Trophoblast cell (in vitro differentiated cells and primary cell): ENCODE results near the gene TRIM7.

Experiments
- DNase-seq, 2 donors: peaks; one replicate each; pipeline ENCODE4 v3.0.0-alpha.2; 2016
- H2AFZ ChIP-seq: 2 replicates; pipeline ENCODE4 v1.6.1; 2013; ENCODE audit warnings: low read length, moderate library complexity, mild to moderate bottlenecking; ENCODE audit not compliant: insufficient read depth, poor library complexity
- H2AK5ac ChIP-seq: 2 replicates; pipeline ENCODE4 v1.6.1; 2013; ENCODE audit warnings: mild to moderate bottlenecking, low read length
- H2BK120ac ChIP-seq: 2 replicates; pipeline ENCODE4 v1.6.1; 2013; ENCODE audit warnings: low read length, mild to moderate bottlenecking, moderate library complexity; ENCODE audit not compliant: insufficient read depth, poor library complexity
- H2BK12ac ChIP-seq: 2 replicates; pipeline ENCODE4 v1.6.1; 2013; ENCODE audit warnings: mild to moderate bottlenecking, low read length, moderate library complexity
- H2BK5ac ChIP-seq: 2 replicates; pipeline ENCODE4 v1.6.1; 2013; ENCODE audit warnings: low read length, low read depth, moderate library complexity, mild to moderate bottlenecking; ENCODE audit not compliant: poor library complexity
- H3K14ac ChIP-seq: 2 replicates; pipeline ENCODE4 v1.6.1; 2013; ENCODE audit warnings: mild to moderate bottlenecking, low read length
- H3K18ac ChIP-seq: 2 replicates; pipeline ENCODE4 v1.6.1; 2013; ENCODE audit warnings: mild to moderate bottlenecking, low read length
- H3K23ac ChIP-seq: 2 replicates; pipeline ENCODE4 v1.6.1; 2013; ENCODE audit warnings: low read length
- H3K27ac ChIP-seq: 2 replicates; pipeline ENCODE4 v1.5.1; 2013; ENCODE audit warnings: low read depth, mild to moderate bottlenecking, inconsistent platforms, low read length, moderate library complexity
- H3K27me3 ChIP-seq: 2 replicates; pipeline ENCODE4 v1.6.1; 2013; ENCODE audit warnings: inconsistent platforms, mild to moderate bottlenecking, low read length, moderate library complexity; ENCODE audit not compliant: insufficient read depth
- H3K36me3 ChIP-seq, 2 experiments: 1 replicate in 1 of 2; 2 replicates in 1 of 2; pipeline ENCODE4 v1.6.1; 2013; ENCODE audit warnings: low read length in 2 of 2, mild to moderate bottlenecking in 2 of 2, moderate library complexity in 1 of 2; ENCODE audit not compliant: insufficient read depth in 2 of 2, control insufficient read depth in 1 of 2
- H3K4ac ChIP-seq: 2 replicates; pipeline ENCODE4 v1.6.1; 2013; ENCODE audit warnings: low read depth, mild to moderate bottlenecking, low read length, moderate library complexity
- H3K4me1 ChIP-seq, 2 experiments: 1 replicate in 1 of 2; 2 replicates in 1 of 2; pipeline ENCODE4 v1.6.1; 2013; ENCODE audit warnings: low read length in 2 of 2, mild to moderate bottlenecking in 2 of 2, moderate library complexity in 1 of 2; ENCODE audit not compliant: insufficient read depth in 2 of 2, control insufficient read depth in 1 of 2
- H3K4me2 ChIP-seq: 2 replicates; pipeline ENCODE4 v1.6.1; 2013; ENCODE audit warnings: inconsistent platforms, mild to moderate bottlenecking, low read length, moderate library complexity
- H3K4me3 ChIP-seq: 2 replicates; pipeline ENCODE4 v1.5.1; 2013; ENCODE audit warnings: mild to moderate bottlenecking, low read depth, low read length, inconsistent platforms
- H3K79me1 ChIP-seq: one replicate; pipeline ENCODE4 v1.6.1; 2013; ENCODE audit warnings: low read length
- H3K79me2 ChIP-seq: 2 replicates; pipeline ENCODE4 v1.6.1; 2013; ENCODE audit warnings: low read length, mild to moderate bottlenecking; ENCODE audit not compliant: control insufficient read depth, insufficient read depth, poor library complexity
- H3K9ac ChIP-seq: 2 replicates; pipeline ENCODE4 v1.6.1; 2013; ENCODE audit warnings: mild to moderate bottlenecking, low read length
- H3K9me3 ChIP-seq: 2 replicates; pipeline ENCODE4 v1.6.1; 2013; ENCODE audit warnings: low read depth, mild to moderate bottlenecking, control low read depth, inconsistent platforms, low read length; ENCODE audit not compliant: insufficient read depth
- H4K12ac ChIP-seq: 2 replicates; pipeline ENCODE4 v1.6.1; 2013; ENCODE audit warnings: low read depth, mild to moderate bottlenecking, low read length, moderate library complexity
- H4K8ac ChIP-seq: 2 replicates; pipeline ENCODE4 v1.6.1; 2013; ENCODE audit warnings: low read depth, mild to moderate bottlenecking, low read length, moderate library complexity
- H4K91ac ChIP-seq: one replicate; pipeline ENCODE4 v1.6.1; 2013; ENCODE audit warnings: low read depth, mild to moderate bottlenecking, low read length, moderate library complexity
- WGBS: extraction: QIAGEN DNeasy Blood & Tissue Kit; methylation state at CpG from one replicate; pipeline ENCODE4 v1.1.7; 2013; ENCODE audit warnings: missing lambda C conversion rate; ENCODE audit not compliant: insufficient read length, insufficient coverage; ENCODE audit errors: extremely low coverage; 5-methylcytosine and 5-hydroxymethylcytosine counted together

Gene TRIM7

DNA sequence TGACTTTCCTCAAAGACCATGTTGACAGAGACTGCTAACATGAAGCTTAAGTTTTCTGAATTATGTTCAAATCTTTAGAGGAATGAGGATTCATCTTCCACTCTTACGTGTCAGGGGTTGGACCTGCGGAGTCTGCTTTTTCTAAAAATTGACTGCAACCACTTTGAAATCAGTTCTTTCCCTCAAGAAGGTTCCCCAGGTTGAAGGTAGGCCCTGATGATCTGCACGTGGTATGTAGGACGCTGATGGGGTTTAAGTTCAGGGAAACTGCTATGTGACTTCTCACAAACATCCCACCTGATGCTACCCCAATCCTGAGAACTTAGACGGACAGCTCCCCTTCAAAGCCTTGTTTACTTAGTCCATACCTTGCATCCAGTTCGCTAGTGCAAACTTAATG lies 31.5 kb upstream of the TRIM7 start:
- no peak for DNase-seq
- WGBS = no CpG with 5 or more reads among the region's 6 CpGs
- Histone ChIP-seq H3K23ac (no peak overlapping the region), H3K9ac (no peak overlapping the region), H4K12ac (no peak overlapping the region), H3K79me2 (peaks cover 1% of the 10 kb centered on the region), H3K4me2 (no peak overlapping the region), H3K27ac (no peak overlapping the region), H3K14ac (no peak overlapping the region), H3K9me3 (no peaks in the 10 kb centered on the region), H3K18ac (no peak overlapping the region), H2BK120ac (no peak overlapping the region), H3K4me1 (no peaks in the 10 kb centered on the region), H3K4me3 (no peak overlapping the region), H4K8ac (no peak overlapping the region), H3K27me3 (no peaks in the 10 kb centered on the region), H2AK5ac (no peak overlapping the region), H2BK5ac (no peak overlapping the region), H3K36me3 (peaks cover 69 to 88% of the 10 kb centered on the region in 2 experiments), H2BK12ac (no peak overlapping the region), H4K91ac (no peak overlapping the region), H2AFZ (no peak overlapping the region), H3K4ac (no peak overlapping the region), H3K79me1 (no peaks in the 10 kb centered on the region)

- H3K4me1 ChIP-seq = no peaks in the 10 kb centered on the region
- H2BK120ac ChIP-seq = no peak overlapping the region
- no peak overlapping the region for H3K23ac ChIP-seq
- no peak overlapping the region for H4K8ac ChIP-seq
- no peak overlapping the region for H3K18ac ChIP-seq
- H3K27ac ChIP-seq = no peak overlapping the region
- peaks cover 68 to 88% of the 10 kb centered on the region in 2 experiments for H3K36me3 ChIP-seq
- H2AK5ac ChIP-seq = no peak overlapping the region
- no peak overlapping the region for H3K4ac ChIP-seq
- no peak for DNase-seq
- no peak overlapping the region for H2AFZ ChIP-seq
- H3K4me2 ChIP-seq = no peak overlapping the region
- no peak overlapping the region for H2BK12ac ChIP-seq
- H3K27me3 ChIP-seq = no peaks in the 10 kb centered on the region
- H4K91ac ChIP-seq = no peak overlapping the region
- no peaks in the 10 kb centered on the region for H3K79me2 ChIP-seq
- no peaks in the 10 kb centered on the region for H3K79me1 ChIP-seq
- H3K9ac ChIP-seq = no peak overlapping the region
- no peaks in the 10 kb centered on the region for H3K9me3 ChIP-seq
- no CpG with 5 or more reads among the region's 5 CpGs for WGBS
- no peak overlapping the region for H3K4me3 ChIP-seq
- no peak overlapping the region for H2BK5ac ChIP-seq
- H4K12ac ChIP-seq = no peak overlapping the region
- no peak overlapping the region for H3K14ac ChIP-seq
Observed at GRCh38 chr5:181235689-181236366, 30.8 kb upstream of the TRIM7 start.

- Histone ChIP-seq H3K4me1 (no peaks in the 10 kb centered on the region), H2BK5ac (no peak overlapping the region), H3K79me1 (no peaks in the 10 kb centered on the region), H4K91ac (no peak overlapping the region), H3K4ac (no peak overlapping the region), H2BK12ac (no peak overlapping the region), H3K27ac (no peak overlapping the region), H2AK5ac (no peak overlapping the region), H2AFZ (no peak overlapping the region), H3K79me2 (no peaks in the 10 kb centered on the region), H4K8ac (no peak overlapping the region), H3K36me3 (peaks cover 67 to 87% of the 10 kb centered on the region in 2 experiments), H3K9me3 (no peaks in the 10 kb centered on the region), H3K14ac (no peak overlapping the region), H4K12ac (no peak overlapping the region), H3K18ac (no peak overlapping the region), H3K4me2 (no peak overlapping the region), H3K27me3 (no peaks in the 10 kb centered on the region), H3K23ac (no peak overlapping the region), H3K4me3 (no peak overlapping the region), H2BK120ac (no peak overlapping the region), H3K9ac (no peak overlapping the region)
- 100% methylated on average over 1 of the region's 5 CpGs for WGBS
- DNase-seq = no peak
Observed at GRCh38 chr5:181235323-181235688, 30.3 kb upstream of the TRIM7 start.

- Histone ChIP-seq H3K27me3 (no peaks in the 10 kb centered on the region), H3K36me3 (peaks cover 65 to 87% of the 10 kb centered on the region in 2 experiments), H3K4ac (no peak overlapping the region), H3K4me3 (no peak overlapping the region), H3K27ac (no peak overlapping the region), H4K8ac (no peak overlapping the region), H3K18ac (no peak overlapping the region), H3K4me1 (no peaks in the 10 kb centered on the region), H4K91ac (no peak overlapping the region), H2AK5ac (no peak overlapping the region), H3K9me3 (no peaks in the 10 kb centered on the region), H2BK5ac (no peak overlapping the region), H2BK120ac (no peak overlapping the region), H3K79me2 (no peaks in the 10 kb centered on the region), H3K23ac (no peak overlapping the region), H2BK12ac (no peak overlapping the region), H3K14ac (no peak overlapping the region), H3K9ac (no peak overlapping the region), H3K79me1 (no peaks in the 10 kb centered on the region), H4K12ac (no peak overlapping the region), H2AFZ (no peak overlapping the region), H3K4me2 (no peak overlapping the region)
- no peak for DNase-seq
- WGBS = no CpG with 5 or more reads among the region's 22 CpGs
Observed at GRCh38 chr5:181234455-181235306, 29.7 kb upstream of the TRIM7 start.
